K562 (cell line): ENCODE data around the gene CACNA1C. TPM values are rescaled to one million over a fixed set of nuclear protein-coding genes. Genes with fewer than 3 reads are reported as not detected.

Experiments
- ATAC-seq: fragments of 200-7000 bp; cut with Tn5 transposase; 3 replicates; pipeline ENCODE4 v1.9.1; 2020; ENCODE audit warnings: moderate library complexity
- BruUV-seq: library from RNA; stranded (reverse); fragments of 400-500 nt; replicated peaks from 2 replicates; lab custom pipeline; 2021; lab: Mats Ljungman, UMichigan
- CTCF ChIA-PET: fragments of 300-600 bp; formaldehyde crosslinking; extraction: SDS; loops from one replicate; lab custom pipeline; 2021; ENCODE audit warnings: low intra/inter-chr PET ratio; lab: Yijun Ruan, JAX
- POLR2A ChIA-PET: fragments of 300-600, 350-650 bp; sonication (Branson Sonifier 250); formaldehyde crosslinking; extraction: SDS; loops from one replicate; lab custom pipeline; 2021; ENCODE audit warnings: antibody characterized with exemption, inconsistent platforms; lab: Yijun Ruan, JAX
- DNase-seq, 4 experiments: peaks; one replicate each; pipeline versions ENCODE4 v3.0.0 to v3.0.0-alpha.2; 2011 to 2018; ENCODE audit warnings: low spot score in 3 of 4, mixed read lengths in 3 of 4; ENCODE audit errors: extremely low read depth in 1 of 4
- FAIRE-seq: peaks from 2 replicates; lab custom pipeline; 2011; peaks lifted over from hg19 to GRCh38; lab: Jason Lieb, UNC
- H2AFZ ChIP-seq: 2 replicates; pipeline ENCODE4 v1.6.0; 2011; ENCODE audit warnings: low read depth, low read length, control low read depth, inconsistent platforms
- H3K27ac ChIP-seq: fragments of 200-600 bp; 3 replicates; pipeline ENCODE4 v1.8.0; 2011; ENCODE audit warnings: low read depth, mild to moderate bottlenecking, control low read depth, inconsistent platforms, low read length, moderate library complexity, mixed read lengths; ENCODE audit errors: extremely low read depth
- H3K27me3 ChIP-seq, 2 experiments: fragments of 300-600 bp in 1 of 2; 2 replicates in 1 of 2; 3 replicates in 1 of 2; pipeline versions ENCODE4 v1.6.0 to v1.8.0; 2011; ENCODE audit warnings: inconsistent platforms in 2 of 2, low read length in 2 of 2, mild to moderate bottlenecking in 1 of 2, mixed read lengths in 1 of 2, moderate library complexity in 1 of 2; ENCODE audit not compliant: control insufficient read depth in 2 of 2, insufficient read depth in 2 of 2
- H3K36me3 ChIP-seq: fragments of 300-600 bp; 3 replicates; pipeline ENCODE4 v1.8.0; 2011; ENCODE audit warnings: mild to moderate bottlenecking, low read length, inconsistent platforms; ENCODE audit not compliant: control insufficient read depth, insufficient read depth
- H3K4me1 ChIP-seq, 2 experiments: fragments of 200-600 bp in 1 of 2; replicated peaks in 1 of 2; 2 replicates in 1 of 2; 3 replicates in 1 of 2; pipeline versions ENCODE4 v1.5.1 to v1.8.0; 2011; ENCODE audit warnings: inconsistent platforms in 2 of 2, low read length in 2 of 2, mild to moderate bottlenecking in 1 of 2, mixed read lengths in 1 of 2, moderate library complexity in 1 of 2; ENCODE audit not compliant: control insufficient read depth in 2 of 2, insufficient read depth in 2 of 2
- H3K4me2 ChIP-seq: 2 replicates; pipeline ENCODE4 v1.6.1; 2011; ENCODE audit warnings: low read length, control low read depth, inconsistent platforms, mixed read lengths; ENCODE audit not compliant: insufficient read depth
- H3K4me3 ChIP-seq: fragments of 200-600 bp; sonication (generic), shearing (Covaris generic); 2 replicates; pipeline ENCODE4 v1.5.1; 2016; ENCODE audit warnings: control low read depth, inconsistent platforms
- H3K79me2 ChIP-seq: fragments of 200-600 bp; 3 replicates; pipeline ENCODE4 v1.8.0; 2011; ENCODE audit warnings: low read length, inconsistent platforms; ENCODE audit not compliant: control insufficient read depth, insufficient read depth
- H3K9ac ChIP-seq, 2 experiments: 2 replicates each; pipeline versions ENCODE4 v1.6.0 to v1.6.1; 2011; ENCODE audit warnings: low read depth in 2 of 2, low read length in 2 of 2, control low read depth in 1 of 2, inconsistent platforms in 1 of 2, mild to moderate bottlenecking in 1 of 2, mixed read lengths in 1 of 2; ENCODE audit not compliant: insufficient read depth in 1 of 2
- H3K9me1 ChIP-seq: one replicate; pipeline ENCODE4 v1.6.0; 2011; ENCODE audit warnings: inconsistent platforms, mild to moderate bottlenecking, low read length, moderate library complexity; ENCODE audit not compliant: control insufficient read depth, insufficient read depth
- H3K9me3 ChIP-seq: replicated peaks from 2 replicates; pipeline ENCODE4 v1.5.1; 2011; ENCODE audit warnings: low read depth, low read length, inconsistent platforms; ENCODE audit not compliant: control insufficient read depth, insufficient read depth
- H4K20me1 ChIP-seq: replicated peaks from 2 replicates; pipeline ENCODE4 v1.6.1; 2011; ENCODE audit warnings: low read length, inconsistent platforms, mixed read lengths; ENCODE audit not compliant: control insufficient read depth, insufficient read depth
- BCLAF1 ChIP-seq, 2 experiments: fragments of 450-650 bp in 1 of 2; IDR thresholded peaks; 2 replicates each; pipeline ENCODE4 v1.6.1; 2011 to 2017; ENCODE audit warnings: low read depth in 2 of 2, antibody characterized with exemption in 1 of 2, borderline replicate concordance in 1 of 2, low read length in 1 of 2, mild to moderate bottlenecking in 1 of 2, mixed read lengths in 1 of 2; ENCODE audit not compliant: control insufficient read depth in 1 of 2
- E2F1 ChIP-seq: sonication (generic); formaldehyde crosslinking; IDR thresholded peaks from 2 replicates; pipeline ENCODE4 v1.8.1; 2023; ENCODE audit warnings: mild to moderate bottlenecking, missing genetic modification reagents, moderate library complexity
- EP400 ChIP-seq: fragments of 450-650 bp; IDR thresholded peaks from 2 replicates; pipeline ENCODE4 v1.6.1; 2017; ENCODE audit warnings: antibody characterized with exemption, mild to moderate bottlenecking, moderate library complexity
- KLF16 ChIP-seq: IDR thresholded peaks from 2 replicates; pipeline ENCODE4 v1.6.1; 2016; ENCODE audit warnings: antibody characterized with exemption
- NCOR1 ChIP-seq: fragments of 450-650 bp; IDR thresholded peaks from 2 replicates; pipeline ENCODE4 v1.6.1; 2016; ENCODE audit warnings: mild to moderate bottlenecking, moderate library complexity
- ZNF316 ChIP-seq: fragments of 450-650 bp; IDR thresholded peaks from 2 replicates; pipeline ENCODE4 v1.6.1; 2016
- ZNF586 ChIP-seq: fragments of 450-650 bp; formaldehyde crosslinking; conservative IDR thresholded peaks from 2 replicates; pipeline ENCODE4 v1.4.0; 2020; ENCODE audit warnings: mild to moderate bottlenecking, moderate library complexity
- WGBS: fragments of 100-300 bp; shearing (Covaris generic); methylation state at CpG from one replicate; pipeline ENCODE4 v1.1.6; 2016; ENCODE audit warnings: low coverage, mixed read lengths; ENCODE audit not compliant: insufficient coverage; ENCODE audit errors: missing lambda C conversion rate; 5-methylcytosine and 5-hydroxymethylcytosine counted together
- in situ Hi-C: fragments of 300-500 bp; cut with MboI; formaldehyde crosslinking; loops from 4 replicates; pipeline ENCODE4 v1.15.0; 2018; ENCODE audit warnings: inconsistent platforms, mixed read lengths
- intact Hi-C: fragments of 100-400 bp; cut with micrococcal nuclease; formaldehyde crosslinking; loops from 2 replicates; pipeline ENCODE4 v1.14.2; 2022
- polyA plus RNA-seq, 8 experiments: library from polyadenylated mRNA; depleted of rRNA in 4 of 8; stranded (reverse) in 5 of 8; unstranded in 3 of 8; fragments of >200 nt; fragmentation: Nextera tagmentation in 2 of 8; fragmentation: Illumina TruSeq in 1 of 8; extraction: Ambion mirVana in 2 of 8; extraction: Trizol in 1 of 8; gene quantifications; 2 replicates each; pipeline versions ENCODE4 v1.2.1 to v1.2.3, GENCODE V29; 2011 to 2014; ENCODE audit warnings: inconsistent platforms in 1 of 8, missing spikeins in 1 of 8
- total RNA-seq, 7 experiments: library from RNA; depleted of rRNA in 6 of 7; stranded (reverse); fragments of >200 nt in 6 of 7; fragmentation: Illumina TruSeq in 2 of 7; extraction: Trizol in 2 of 7; gene quantifications; 2 replicates each; pipeline versions ENCODE4 v1.2.1 to v1.2.3, GENCODE V29; 2011 to 2021; ENCODE audit warnings: low replicate concordance in 1 of 7

CACNA1C gene
- total and polyA plus RNA-seq, 9 of the 15 experiments (the other 6 are each of a cell fraction or from before 2014, with no cell fraction given), result not detected

DNA sequence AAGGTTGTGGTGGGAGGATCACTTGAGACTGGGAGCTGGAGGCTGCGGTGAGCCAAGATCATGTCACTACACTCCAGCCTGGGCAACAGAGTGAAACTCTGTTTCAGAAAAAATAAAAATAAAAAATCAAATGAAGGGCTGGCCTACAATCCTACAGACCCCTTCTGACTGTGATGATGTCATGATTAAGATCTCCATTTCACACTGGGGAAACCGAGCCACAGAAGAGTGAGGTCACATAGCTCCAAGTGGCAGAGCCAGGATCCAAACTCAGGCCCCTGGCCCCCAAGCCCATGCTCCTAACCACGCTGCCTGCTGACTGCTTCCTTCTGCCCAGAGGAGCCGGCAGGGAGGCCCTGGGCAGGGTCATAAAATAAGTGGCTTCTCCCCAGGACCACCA is 483.9 kb downstream of the CACNA1C start (continued):
- no peak for TF ChIP-seq BCLAF1 (IDR thresholded peaks at IDR 0.05; ENCODE audit: borderline replicate concordance in 1 of 2, control insufficient read depth in 1 of 2, low read depth in 2 of 2, low read length in 1 of 2)
- TF ChIP-seq E2F1, result no peak
- no peak for TF ChIP-seq ZNF316
- no peak for TF ChIP-seq KLF16

DNA sequence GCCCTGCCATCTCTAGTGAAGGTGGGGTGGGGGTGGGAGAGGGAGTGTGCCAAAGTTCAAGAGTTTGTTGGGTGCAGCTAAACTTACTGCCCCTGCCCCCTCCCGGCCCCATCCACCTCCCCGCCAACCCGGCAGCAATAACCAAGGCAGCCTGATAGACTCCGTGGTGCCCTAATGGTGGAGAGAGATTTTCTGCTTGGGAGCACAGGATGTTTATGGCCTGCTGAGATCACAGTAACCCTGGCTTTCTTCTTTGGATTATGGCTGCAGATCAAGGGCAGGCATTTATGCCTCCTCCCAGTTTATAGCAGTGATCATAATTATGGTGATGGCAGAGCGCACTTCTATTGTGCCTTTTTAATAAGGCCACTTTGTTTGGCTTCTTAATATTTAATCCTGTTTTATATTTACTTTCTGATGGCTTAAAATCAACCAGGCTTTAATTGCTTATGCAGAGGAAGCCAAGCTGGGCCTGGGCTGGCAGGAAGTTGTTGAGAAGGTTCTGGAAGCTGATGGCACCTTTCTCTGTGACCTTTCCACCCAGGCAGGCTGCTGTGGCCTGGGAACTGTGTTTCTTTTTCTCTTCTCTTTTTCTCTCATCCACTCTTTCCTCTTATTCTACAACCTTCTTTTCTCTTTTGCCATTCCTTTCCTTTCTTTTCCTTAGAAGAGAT is 485.2 kb downstream of the CACNA1C start:
- Histone ChIP-seq H3K27me3 (peaks cover 0 to 7% of the 10 kb centered on the region in 2 experiments; a peak in 2 of 5 replicates), H3K27ac (no peak overlapping the region), H3K4me2 (no peak overlapping the region), H4K20me1 (no peaks in the 10 kb centered on the region), H3K79me2 (no peaks in the 10 kb centered on the region), H3K4me1 (no peaks in the 10 kb centered on the region), H3K9ac (no peak overlapping the region), H2AFZ (no peak overlapping the region), H3K9me1 (no peaks in the 10 kb centered on the region), H3K9me3 (no peaks in the 10 kb centered on the region), H3K36me3 (no peaks in the 10 kb centered on the region), H3K4me3 (no peak overlapping the region)
- ATAC-seq (no peak), DNase-seq (no peak), FAIRE-seq (no peak)
- 0% methylated on average over 2 of the region's 5 CpGs for WGBS
- in situ Hi-C loops, result no loop called here
- no TSS peak for BruUV-seq
- ChIA-PET POLR2A (no interaction called here), CTCF (no interaction called here)
- TF ChIP-seq EP400, result no peak
- TF ChIP-seq NCOR1, result no peak
- no peak for TF ChIP-seq ZNF586 (CRISPR knock-in tag)
- intact Hi-C loops, result no loop called here
